Activated naive CD8-positive, alpha-beta T cell (primary cell): ENCODE data around the gene MTMR6.
"Not testable (repeated sequence)": the region's sequence is repeated elsewhere in the genome, so short reads cannot be mapped to it uniquely, and the experiment has no call there.

Experiments
- H3K27ac Mint-ChIP-seq: one replicate; pipeline ENCODE4 v1.8.0; 2021; ENCODE audit warnings: mixed read lengths
- H3K27me3 Mint-ChIP-seq: one replicate; pipeline ENCODE4 v1.8.0; 2021; ENCODE audit warnings: mixed read lengths
- H3K36me3 Mint-ChIP-seq: one replicate; pipeline ENCODE4 v1.8.0; 2021; ENCODE audit warnings: mixed read lengths
- H3K4me1 Mint-ChIP-seq: one replicate; pipeline ENCODE4 v1.8.0; 2021; ENCODE audit warnings: low read depth, mixed read lengths
- H3K4me3 Mint-ChIP-seq: one replicate; pipeline ENCODE4 v1.8.0; 2021; ENCODE audit warnings: mild to moderate bottlenecking, mixed read lengths
- H3K9me3 Mint-ChIP-seq: one replicate; pipeline ENCODE4 v1.8.0; 2021; ENCODE audit warnings: low read depth, mixed read lengths

MTMR6 gene

GRCh38 chr13:25286969-25287961 lies at the start of gene MTMR6:
Gene MTMR6, minus strand, starts transcription at chr13:25287488. Its CDS starts 241 bp downstream, at chr13:25287247.
- H3K4me1 Mint-ChIP-seq = peaks cover 35% of the 10 kb centered on the region
- peaks cover 3% of the 10 kb centered on the region for H3K27me3 Mint-ChIP-seq
- peak within 1 kb of the TSS; percentile 96 for H3K4me3 Mint-ChIP-seq
- H3K27ac Mint-ChIP-seq = peak within 1 kb of the TSS; percentile 93
- H3K36me3 Mint-ChIP-seq = peaks cover 6% of the 10 kb centered on the region
- H3K9me3 Mint-ChIP-seq = no peaks in the 10 kb centered on the region

GRCh38 chr13:25335856-25336255 lies 48.6 kb upstream of the MTMR6 start:
- H3K4me1 Mint-ChIP-seq = peaks cover 4% of the 10 kb centered on the region
- no peaks in the 10 kb centered on the region for H3K27me3 Mint-ChIP-seq
- no peaks in the 10 kb centered on the region for H3K9me3 Mint-ChIP-seq
- no peak overlapping the region for H3K27ac Mint-ChIP-seq
- peaks cover 11% of the 10 kb centered on the region for H3K36me3 Mint-ChIP-seq
- no peak overlapping the region for H3K4me3 Mint-ChIP-seq

GRCh38 chr13:25330541-25330940 lies 43.3 kb upstream of the MTMR6 start:
- no peak overlapping the region for H3K4me3 Mint-ChIP-seq
- no peaks in the 10 kb centered on the region for H3K27me3 Mint-ChIP-seq
- peaks cover 9% of the 10 kb centered on the region for H3K36me3 Mint-ChIP-seq
- H3K9me3 Mint-ChIP-seq = no peaks in the 10 kb centered on the region
- no peak overlapping the region for H3K27ac Mint-ChIP-seq
- H3K4me1 Mint-ChIP-seq = peaks cover 4% of the 10 kb centered on the region

DNA sequence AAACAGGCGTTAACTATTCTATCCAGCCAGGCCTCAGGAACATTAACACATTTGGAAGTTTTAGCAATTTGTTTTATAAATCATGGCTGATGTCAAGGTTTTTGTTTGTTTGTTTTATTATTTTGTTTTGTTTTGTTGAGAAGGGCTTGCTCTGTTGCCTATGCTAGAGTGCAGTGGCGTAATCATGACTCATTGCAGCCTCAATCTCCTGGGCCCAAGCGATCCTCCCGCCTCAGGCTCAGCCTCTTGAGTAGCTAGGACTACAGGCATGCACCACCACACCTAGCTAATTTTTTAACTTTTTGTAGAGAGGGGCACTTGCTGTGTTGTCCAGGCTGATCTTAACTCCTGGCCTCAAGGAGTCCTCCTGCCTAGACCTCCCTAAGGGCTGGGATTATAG lies 42.4 kb upstream of the MTMR6 start:
- H3K4me3 Mint-ChIP-seq = no peak overlapping the region
- H3K4me1 Mint-ChIP-seq = peaks cover 4% of the 10 kb centered on the region
- no peak overlapping the region for H3K27ac Mint-ChIP-seq
- H3K27me3 Mint-ChIP-seq = no peaks in the 10 kb centered on the region
- H3K36me3 Mint-ChIP-seq = peaks cover 9% of the 10 kb centered on the region
- H3K9me3 Mint-ChIP-seq = no peaks in the 10 kb centered on the region

GRCh38 chr13:25324100-25324499 lies 36.8 kb upstream of the MTMR6 start:
- Mint-ChIP-seq H3K4me3 (no peak overlapping the region), H3K36me3 (peaks cover under 1% of the 10 kb centered on the region), H3K27ac (peak overlapping the region; percentile 3), H3K27me3 (no peaks in the 10 kb centered on the region), H3K4me1 (no peaks in the 10 kb centered on the region), H3K9me3 (no peaks in the 10 kb centered on the region)

DNA sequence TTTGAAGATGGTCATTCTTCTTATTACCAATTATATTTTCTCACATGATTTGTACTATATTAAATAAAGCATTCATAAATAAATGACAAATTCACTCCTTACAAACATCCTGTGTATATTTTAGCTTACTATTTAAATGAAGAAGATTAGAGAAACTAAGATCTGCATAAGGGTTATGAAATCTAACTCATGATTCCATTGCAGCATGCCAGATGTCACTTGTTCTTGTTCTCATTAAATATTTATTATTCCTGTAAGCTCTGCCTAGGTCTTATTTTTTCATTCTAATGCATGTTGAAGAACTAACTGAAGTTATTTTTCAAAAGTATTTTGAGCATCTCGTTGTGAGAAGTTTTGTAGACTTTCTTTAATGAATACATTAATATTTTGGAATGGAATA lies 32.5 kb upstream of the MTMR6 start:
- Mint-ChIP-seq H3K27me3 (no peaks in the 10 kb centered on the region), H3K9me3 (no peaks in the 10 kb centered on the region), H3K36me3 (peaks cover 2% of the 10 kb centered on the region), H3K4me3 (no peak overlapping the region), H3K27ac (no peak overlapping the region), H3K4me1 (peaks cover 2% of the 10 kb centered on the region)

GRCh38 chr13:25318946-25319345 lies 31.7 kb upstream of the MTMR6 start:
- H3K36me3 Mint-ChIP-seq, H3K27ac Mint-ChIP-seq, H3K27me3 Mint-ChIP-seq, H3K4me1 Mint-ChIP-seq, H3K9me3 Mint-ChIP-seq, H3K4me3 Mint-ChIP-seq: not testable (repeated sequence)

GRCh38 chr13:25310891-25311290 lies 23.6 kb upstream of the MTMR6 start:
- H3K4me3 Mint-ChIP-seq = no peak overlapping the region
- H3K36me3 Mint-ChIP-seq = peaks cover 24% of the 10 kb centered on the region
- H3K27me3 Mint-ChIP-seq = no peaks in the 10 kb centered on the region
- no peak overlapping the region for H3K27ac Mint-ChIP-seq
- peaks cover 18% of the 10 kb centered on the region for H3K4me1 Mint-ChIP-seq
- H3K9me3 Mint-ChIP-seq = no peaks in the 10 kb centered on the region

DNA sequence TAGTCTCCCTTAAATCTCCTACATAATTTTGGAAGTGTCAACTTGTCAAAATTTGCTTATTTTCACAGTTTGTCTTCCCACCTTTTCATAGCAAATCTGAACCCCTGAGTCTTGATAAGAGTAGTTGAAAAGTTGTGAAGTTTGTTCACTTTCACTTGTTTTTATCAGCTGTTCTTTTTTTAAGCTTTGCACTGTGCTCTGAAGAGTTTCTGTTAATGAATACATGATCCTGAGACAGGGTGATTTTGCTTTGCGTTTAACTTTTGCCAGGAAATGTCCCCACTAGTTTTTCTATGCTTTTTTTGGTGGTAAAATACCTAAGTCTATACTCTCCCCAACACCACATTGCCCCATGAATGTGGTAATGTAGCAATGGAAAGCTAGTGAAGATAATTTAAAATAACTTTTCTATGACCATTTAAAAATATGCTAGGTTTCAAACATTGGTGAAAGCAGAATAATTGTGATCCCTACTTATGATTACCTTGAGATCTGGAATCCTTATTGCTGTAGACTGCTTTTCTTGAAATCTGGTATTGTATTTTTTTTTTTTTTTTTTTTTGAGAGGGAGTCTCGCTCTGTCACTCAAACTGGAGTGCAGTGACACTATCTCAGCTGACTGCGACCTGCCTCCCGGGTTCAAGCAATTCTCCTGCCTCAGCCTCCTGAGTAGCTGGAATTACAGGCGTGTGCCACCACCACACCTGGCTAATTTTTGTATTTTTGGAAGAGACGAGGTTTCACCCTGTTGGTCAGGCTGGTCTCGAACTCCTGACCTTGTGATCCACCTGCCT lies 19.6 kb upstream of the MTMR6 start:
- Mint-ChIP-seq H3K27me3 (no peaks in the 10 kb centered on the region), H3K4me3 (no peak overlapping the region), H3K9me3 (no peaks in the 10 kb centered on the region), H3K27ac (no peak overlapping the region), H3K36me3 (peaks cover 22% of the 10 kb centered on the region), H3K4me1 (peaks cover 45% of the 10 kb centered on the region)

DNA sequence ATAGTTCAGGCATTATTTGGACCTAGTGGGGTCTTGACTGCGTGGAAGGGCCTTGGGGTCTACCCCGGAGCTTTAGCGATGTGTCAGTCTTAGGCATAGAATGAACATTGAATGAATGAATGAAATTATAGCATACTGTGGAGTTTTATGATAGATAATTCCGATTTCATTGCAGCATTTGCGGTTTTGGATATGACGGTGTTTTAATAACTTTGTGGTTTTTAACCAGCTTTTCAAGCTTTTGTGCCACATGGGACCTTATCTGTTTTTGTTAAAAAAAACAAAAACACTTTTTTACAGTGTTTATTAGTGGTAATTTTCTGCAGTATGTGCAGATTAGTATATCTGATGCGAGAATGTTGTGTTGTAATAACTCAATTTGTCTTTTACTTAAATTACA lies 14.8 kb upstream of the MTMR6 start:
- Mint-ChIP-seq H3K36me3 (peaks cover 12% of the 10 kb centered on the region), H3K4me3 (peak overlapping the region; percentile 97), H3K9me3 (no peaks in the 10 kb centered on the region), H3K27ac (peak overlapping the region; percentile 94), H3K4me1 (peaks cover 45% of the 10 kb centered on the region), H3K27me3 (peaks cover 9% of the 10 kb centered on the region)

GRCh38 chr13:25301347-25302113 lies 14.2 kb upstream of the MTMR6 start, which contains the start of gene NUP58:
Gene NUP58, plus strand, starts transcription at chr13:25301625. Its CDS starts 149 bp downstream, at chr13:25301774.
- Mint-ChIP-seq H3K27me3 (peaks cover 12% of the 10 kb centered on the region), H3K9me3 (no peaks in the 10 kb centered on the region), H3K36me3 (peaks cover 10% of the 10 kb centered on the region), H3K4me3 (peak within 1 kb of the TSS; percentile 97), H3K27ac (peak within 1 kb of the TSS; percentile 94), H3K4me1 (peaks cover 41% of the 10 kb centered on the region)

DNA sequence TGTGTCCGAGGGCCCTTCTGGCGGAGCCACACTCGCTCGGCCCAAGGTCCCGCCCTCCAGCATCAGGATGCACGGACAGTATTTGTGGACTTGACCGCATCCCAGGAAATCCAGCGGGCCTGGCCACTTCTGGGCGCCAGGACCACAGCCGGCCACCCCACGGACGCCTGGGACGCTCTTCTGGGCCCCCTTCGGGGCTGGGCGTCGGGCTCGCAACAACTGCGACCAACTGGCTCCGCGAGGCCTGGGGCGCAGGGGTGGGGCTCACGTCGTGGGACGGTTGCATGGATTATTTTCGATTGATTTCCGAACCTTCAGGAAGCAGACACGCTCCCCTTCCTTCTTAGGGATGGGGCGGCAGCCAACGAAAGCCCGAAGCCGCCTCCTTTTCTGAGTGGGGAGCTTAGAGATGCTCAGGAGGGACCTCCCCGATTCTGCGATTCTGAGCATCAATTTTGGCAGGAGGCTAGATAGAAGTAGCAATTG lies 13.6 kb upstream of the MTMR6 start:
- peaks cover 9% of the 10 kb centered on the region for H3K36me3 Mint-ChIP-seq
- H3K27me3 Mint-ChIP-seq = peaks cover 13% of the 10 kb centered on the region
- peaks cover 40% of the 10 kb centered on the region for H3K4me1 Mint-ChIP-seq
- no peaks in the 10 kb centered on the region for H3K9me3 Mint-ChIP-seq
- peak overlapping the region; percentile 97 for H3K4me3 Mint-ChIP-seq
- H3K27ac Mint-ChIP-seq = peak overlapping the region; percentile 94

DNA sequence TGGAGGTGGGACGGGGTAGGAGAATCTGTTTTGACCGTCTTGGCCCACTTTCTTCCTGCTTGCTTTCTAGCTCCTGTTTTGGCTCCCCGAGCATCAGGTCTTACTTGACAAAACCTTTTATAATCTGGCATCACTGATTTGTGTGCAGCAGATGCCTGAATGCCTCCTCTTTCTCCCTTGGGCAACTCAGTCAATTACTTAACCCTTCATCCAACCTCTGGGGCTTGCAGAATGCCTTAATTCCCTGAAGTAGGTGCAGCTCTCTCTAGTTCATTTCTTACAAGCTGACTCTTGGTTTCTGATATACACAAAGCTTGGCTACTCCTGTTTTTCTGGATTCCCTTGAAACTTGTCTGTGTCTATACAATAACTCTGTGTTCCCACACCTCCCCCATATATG lies 8.4 kb upstream of the MTMR6 start:
- peaks cover 9% of the 10 kb centered on the region for H3K4me1 Mint-ChIP-seq
- H3K36me3 Mint-ChIP-seq = no peaks in the 10 kb centered on the region

GRCh38 chr13:25295228-25295627 lies 7.9 kb upstream of the MTMR6 start:
- Mint-ChIP-seq H3K4me1 (peaks cover 5% of the 10 kb centered on the region), H3K9me3 (no peaks in the 10 kb centered on the region), H3K27me3 (peaks cover 13% of the 10 kb centered on the region), H3K36me3 (no peaks in the 10 kb centered on the region), H3K27ac (no peak overlapping the region), H3K4me3 (no peak overlapping the region)

More for the DNA sequence above, 8.4 kb upstream of the MTMR6 start:
- Mint-ChIP-seq H3K27me3 (peaks cover 13% of the 10 kb centered on the region), H3K27ac (no peak overlapping the region), H3K9me3 (no peaks in the 10 kb centered on the region), H3K4me3 (no peak overlapping the region)
